Suprapubic skin (tissue), 3 donors: ENCODE results near the gene AIFM3.

Experiments
- CTCF ChIP-seq, 2 donors: fragments of 200-600 bp in 1 of 2; fragments of 450-650 bp in 1 of 2; sonication (generic) in 1 of 2; IDR thresholded peaks; one replicate each; pipeline ENCODE4 v1.5.1; 2016 to 2019; ENCODE audit warnings: antibody characterized with exemption in 2 of 2, mild to moderate bottlenecking in 1 of 2, moderate library complexity in 1 of 2
- EP300 ChIP-seq: sonication (generic); formaldehyde crosslinking; IDR thresholded peaks from one replicate; pipeline ENCODE4 v1.6.1; 2017; ENCODE audit warnings: antibody characterized with exemption

DNA sequence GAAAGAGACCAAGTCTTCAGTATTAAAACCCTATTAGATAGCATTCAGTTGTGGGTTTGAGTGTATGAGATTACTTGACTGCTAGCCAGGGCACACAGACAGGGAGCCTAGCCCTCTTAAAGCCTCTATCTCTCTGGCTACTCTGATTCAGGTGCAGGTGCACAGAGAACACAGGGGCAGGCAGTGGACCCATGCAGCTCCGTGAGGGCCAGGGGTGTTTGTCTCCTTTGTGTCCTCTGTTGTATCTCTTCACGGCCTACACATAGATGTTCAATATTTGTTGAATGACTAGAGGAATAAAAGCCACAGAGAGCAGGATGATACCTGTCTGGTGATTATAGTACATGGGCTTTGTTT is 21.5 kb upstream of the AIFM3 start:
- TF ChIP-seq CTCF (IDR thresholded peaks at IDR 0.05) (no peak), EP300 (no peak)
